Prostate gland (tissue), 2 donors: ENCODE measurements around the gene EEFSEC.

Experiments
- CTCF ChIP-seq, 4 experiments: fragments of 200-600 bp in 2 of 4; fragments of 450-650 bp in 2 of 4; sonication (generic) in 2 of 4; IDR thresholded peaks; 1 replicate in 3 of 4; 2 replicates in 1 of 4; pipeline ENCODE4 v1.5.1; 2016 to 2019; ENCODE audit warnings: antibody characterized with exemption in 4 of 4, mild to moderate bottlenecking in 2 of 4, moderate library complexity in 2 of 4
- POLR2A ChIP-seq: fragments of 450-650 bp; IDR thresholded peaks from one replicate; pipeline ENCODE4 v1.6.1; 2016; ENCODE audit warnings: antibody characterized with exemption, mild to moderate bottlenecking
- POLR2AphosphoS5 ChIP-seq: sonication (generic); formaldehyde crosslinking; IDR thresholded peaks from one replicate; pipeline ENCODE4 v1.6.1; 2017; ENCODE audit warnings: antibody characterized with exemption

- no peak for TF ChIP-seq CTCF (IDR thresholded peaks at IDR 0.05)
- no peak for TF ChIP-seq POLR2AphosphoS5
- no peak for TF ChIP-seq POLR2A
Observed at GRCh38 chr3:128185630-128186447, 32.6 kb downstream of the EEFSEC start.
